HepG2 (cell line): ENCODE measurements around the gene ZNRD2. TPM values are rescaled to one million over a fixed set of nuclear protein-coding genes. Genes with fewer than 3 reads are reported as not detected.

ENCODE experiments used
- BRD4 ChIP-seq: sonication (generic); formaldehyde crosslinking; IDR thresholded peaks from 2 replicates; pipeline ENCODE4 v1.4.0; 2020; ENCODE audit warnings: missing genetic modification reagents
- CBX5 ChIP-seq: sonication (generic); formaldehyde crosslinking; IDR thresholded peaks from 2 replicates; pipeline ENCODE4 v1.4.0; 2020; ENCODE audit warnings: missing genetic modification reagents, borderline replicate concordance
- CERS6 ChIP-seq: sonication (generic); formaldehyde crosslinking; IDR thresholded peaks from 2 replicates; pipeline ENCODE4 v1.5.0; 2020; ENCODE audit warnings: missing genetic modification reagents
- HDAC1 ChIP-seq: sonication (generic); formaldehyde crosslinking; IDR thresholded peaks from 2 replicates; pipeline ENCODE4 v1.5.1; 2020; ENCODE audit warnings: mild to moderate bottlenecking, missing genetic modification reagents
- HNF1B ChIP-seq: sonication (generic); formaldehyde crosslinking; IDR thresholded peaks from 2 replicates; pipeline ENCODE4 v1.5.1; 2020; ENCODE audit warnings: mild to moderate bottlenecking, moderate library complexity, missing genetic modification reagents
- HNRNPK ChIP-seq: fragments of 200-400 bp; formaldehyde crosslinking; IDR thresholded peaks from 2 replicates; pipeline ENCODE4 v1.6.1; 2018; ENCODE audit warnings: low read length, low read depth, moderate library complexity, mild to moderate bottlenecking; ENCODE audit not compliant: poor library complexity, severe bottlenecking
- IKZF5 ChIP-seq: IDR thresholded peaks from 2 replicates; pipeline ENCODE4 v1.6.1; 2018; ENCODE audit warnings: missing genetic modification reagents, mild to moderate bottlenecking, missing compliant biosample characterization
- JARID2 ChIP-seq: sonication (generic); formaldehyde crosslinking; IDR thresholded peaks from 2 replicates; pipeline ENCODE4 v1.8.1; 2023; ENCODE audit warnings: missing genetic modification reagents, inconsistent platforms; ENCODE audit not compliant: insufficient replicate concordance
- PHF20 ChIP-seq: sonication (generic); formaldehyde crosslinking; IDR thresholded peaks from 2 replicates; pipeline ENCODE4 v1.5.0; 2020; ENCODE audit warnings: mild to moderate bottlenecking, missing genetic modification reagents
- PHF21A ChIP-seq: sonication (generic); formaldehyde crosslinking; IDR thresholded peaks from 2 replicates; pipeline ENCODE4 v1.5.0; 2020; ENCODE audit warnings: mild to moderate bottlenecking, missing genetic modification reagents
- RCOR2 ChIP-seq: IDR thresholded peaks from 2 replicates; pipeline ENCODE4 v1.6.1; 2016; ENCODE audit warnings: missing biosample characterization, missing genetic modification reagents
- SMYD3 ChIP-seq: sonication (generic); formaldehyde crosslinking; IDR thresholded peaks from 2 replicates; pipeline ENCODE4 v1.8.1; 2023; ENCODE audit warnings: mild to moderate bottlenecking, missing genetic modification reagents
- TEAD2 ChIP-seq: sonication (generic); formaldehyde crosslinking; IDR thresholded peaks from 2 replicates; pipeline ENCODE4 v1.9.0; 2021; ENCODE audit warnings: missing genetic modification reagents
- ZFP90 ChIP-seq: sonication (generic); formaldehyde crosslinking; IDR thresholded peaks from 2 replicates; pipeline ENCODE4 v1.8.0; 2022; ENCODE audit warnings: missing genetic modification reagents, mild to moderate bottlenecking, inconsistent platforms, borderline replicate concordance
- ZIK1 ChIP-seq: sonication (generic); formaldehyde crosslinking; IDR thresholded peaks from 2 replicates; pipeline ENCODE4 v1.5.0; 2020; ENCODE audit warnings: mild to moderate bottlenecking, low read depth, missing genetic modification reagents, borderline replicate concordance
- ZNF383 ChIP-seq: sonication (generic); formaldehyde crosslinking; IDR thresholded peaks from 2 replicates; pipeline ENCODE4 v1.4.0; 2020; ENCODE audit warnings: missing genetic modification reagents, mild to moderate bottlenecking, borderline replicate concordance
- ZNF460 ChIP-seq: sonication (generic); formaldehyde crosslinking; IDR thresholded peaks from 2 replicates; pipeline ENCODE4 v1.5.1; 2020; ENCODE audit warnings: missing genetic modification reagents, mild to moderate bottlenecking, borderline replicate concordance
- ZSCAN25 ChIP-seq: sonication (generic); formaldehyde crosslinking; IDR thresholded peaks from 2 replicates; pipeline ENCODE4 v1.8.0; 2022; ENCODE audit warnings: mild to moderate bottlenecking, missing genetic modification reagents
- polyA plus RNA-seq, 8 experiments: library from polyadenylated mRNA; depleted of rRNA in 3 of 8; stranded (reverse) in 7 of 8; unstranded in 1 of 8; fragments of >200 nt; fragmentation: Illumina TruSeq in 4 of 8; extraction: Trizol in 4 of 8; gene quantifications; 2 replicates each; pipeline versions ENCODE4 v1.2.1 to v1.2.3, GENCODE V29; 2011 to 2016; ENCODE audit warnings: low read depth in 4 of 8, missing spikeins in 1 of 8, mixed read lengths in 1 of 8; ENCODE audit not compliant: insufficient read depth in 1 of 8
- total RNA-seq, 5 experiments: library from RNA; depleted of rRNA; stranded (reverse); fragments of >200 nt; fragmentation: Illumina TruSeq; extraction: Trizol; gene quantifications; 2 replicates each; pipeline ENCODE4 v1.2.3, GENCODE V29; 2016; ENCODE audit warnings: low read depth in 1 of 5
- TF ChIP-seq, protein P1 (sequence below): sonication (generic); formaldehyde crosslinking; IDR thresholded peaks from 2 replicates; pipeline ENCODE4 v1.4.0; 2020; ENCODE audit warnings: missing genetic modification reagents
- TF ChIP-seq, protein P2 (sequence below): sonication (generic); formaldehyde crosslinking; IDR thresholded peaks from 2 replicates; pipeline ENCODE4 v1.4.0; 2020; ENCODE audit warnings: missing genetic modification reagents

The ZNRD2 gene
- total and polyA plus RNA-seq, 2 of the 13 experiments (the other 11 are each of a cell fraction or from before 2014, with no cell fraction given) = 29.2 to 34.0 TPM

DNA sequence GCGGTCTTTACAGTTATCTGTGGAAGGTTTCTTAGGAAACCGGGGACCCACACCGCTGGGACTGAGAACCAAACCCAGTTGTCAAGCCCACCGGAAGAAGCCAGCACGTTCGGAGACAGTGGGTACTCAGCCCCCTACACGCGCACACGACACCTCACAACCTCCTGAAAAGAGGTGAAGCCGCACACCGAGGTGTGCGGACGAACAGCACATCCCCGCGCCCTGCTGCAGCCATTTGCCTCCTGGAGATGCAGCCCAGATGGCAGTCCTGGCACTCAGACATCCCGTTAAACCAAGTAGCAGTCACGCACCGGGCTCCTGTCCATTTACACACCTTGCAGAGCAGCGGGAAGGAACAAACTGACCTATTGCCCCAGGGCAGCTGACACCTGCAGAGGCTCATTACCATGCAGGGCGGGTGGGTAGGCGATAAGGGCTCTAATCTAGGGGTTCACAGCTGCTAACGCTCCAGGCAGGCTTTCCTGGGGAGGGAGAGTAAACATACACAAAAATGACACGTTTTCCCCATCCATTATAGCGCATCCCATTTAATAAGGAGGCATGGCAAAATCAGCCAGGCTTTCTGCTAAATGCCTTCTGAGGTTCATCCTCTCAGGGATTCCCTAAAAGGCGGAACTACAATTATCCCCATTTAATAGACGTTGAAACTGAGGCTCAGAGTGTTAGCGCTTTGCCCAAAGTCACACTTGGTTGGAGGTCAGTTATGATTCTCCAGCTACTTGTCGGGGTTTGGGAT is 4.7 kb downstream of the ZNRD2 start (continued):
- TF ChIP-seq ZIK1 (CRISPR knock-in tag) = no peak
- 0 out of 2 replicates have a peak, but pooled peaks have one; percentile 3 for TF ChIP-seq PHF20 (CRISPR knock-in tag)
- TF ChIP-seq HNF1B (CRISPR knock-in tag) = peak; percentile 34; the same call in 1 of the 2 replicates
- TF ChIP-seq HDAC1 (CRISPR knock-in tag) = peak; percentile 24; the same call in 1 of the 2 replicates
- TF ChIP-seq SMYD3 (CRISPR knock-in tag) = no peak
- TF ChIP-seq ZNF460 (CRISPR knock-in tag) = no peak
- 0 out of 2 replicates have a peak, but pooled peaks have one; percentile 9 for TF ChIP-seq CBX5 (CRISPR knock-in tag)
- no peak for TF ChIP-seq TEAD2 (CRISPR knock-in tag)
- TF ChIP-seq, protein P1, sequence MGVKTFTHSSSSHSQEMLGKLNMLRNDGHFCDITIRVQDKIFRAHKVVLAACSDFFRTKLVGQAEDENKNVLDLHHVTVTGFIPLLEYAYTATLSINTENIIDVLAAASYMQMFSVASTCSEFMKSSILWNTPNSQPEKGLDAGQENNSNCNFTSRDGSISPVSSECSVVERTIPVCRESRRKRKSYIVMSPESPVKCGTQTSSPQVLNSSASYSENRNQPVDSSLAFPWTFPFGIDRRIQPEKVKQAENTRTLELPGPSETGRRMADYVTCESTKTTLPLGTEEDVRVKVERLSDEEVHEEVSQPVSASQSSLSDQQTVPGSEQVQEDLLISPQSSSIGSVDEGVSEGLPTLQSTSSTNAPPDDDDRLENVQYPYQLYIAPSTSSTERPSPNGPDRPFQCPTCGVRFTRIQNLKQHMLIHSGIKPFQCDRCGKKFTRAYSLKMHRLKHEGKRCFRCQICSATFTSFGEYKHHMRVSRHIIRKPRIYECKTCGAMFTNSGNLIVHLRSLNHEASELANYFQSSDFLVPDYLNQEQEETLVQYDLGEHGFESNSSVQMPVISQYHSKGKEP (CRISPR knock-in tag) = no peak
- 0 out of 2 replicates have a peak, but pooled peaks have one; percentile 13 for TF ChIP-seq BRD4 (CRISPR knock-in tag)
- TF ChIP-seq, protein P2, sequence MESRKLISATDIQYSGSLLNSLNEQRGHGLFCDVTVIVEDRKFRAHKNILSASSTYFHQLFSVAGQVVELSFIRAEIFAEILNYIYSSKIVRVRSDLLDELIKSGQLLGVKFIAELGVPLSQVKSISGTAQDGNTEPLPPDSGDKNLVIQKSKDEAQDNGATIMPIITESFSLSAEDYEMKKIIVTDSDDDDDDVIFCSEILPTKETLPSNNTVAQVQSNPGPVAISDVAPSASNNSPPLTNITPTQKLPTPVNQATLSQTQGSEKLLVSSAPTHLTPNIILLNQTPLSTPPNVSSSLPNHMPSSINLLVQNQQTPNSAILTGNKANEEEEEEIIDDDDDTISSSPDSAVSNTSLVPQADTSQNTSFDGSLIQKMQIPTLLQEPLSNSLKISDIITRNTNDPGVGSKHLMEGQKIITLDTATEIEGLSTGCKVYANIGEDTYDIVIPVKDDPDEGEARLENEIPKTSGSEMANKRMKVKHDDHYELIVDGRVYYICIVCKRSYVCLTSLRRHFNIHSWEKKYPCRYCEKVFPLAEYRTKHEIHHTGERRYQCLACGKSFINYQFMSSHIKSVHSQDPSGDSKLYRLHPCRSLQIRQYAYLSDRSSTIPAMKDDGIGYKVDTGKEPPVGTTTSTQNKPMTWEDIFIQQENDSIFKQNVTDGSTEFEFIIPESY = peak; percentile 17; the same call in 1 of the 2 replicates
- 0 out of 2 replicates have a peak, but pooled peaks have one; percentile 16 for TF ChIP-seq IKZF5
- TF ChIP-seq ZFP90 = 0 out of 2 replicates have a peak, but pooled peaks have one; percentile 23
- TF ChIP-seq ZSCAN25 (CRISPR knock-in tag) = peak; percentile 6; the same call in 1 of the 2 replicates
- TF ChIP-seq JARID2 (CRISPR knock-in tag) = no peak
- TF ChIP-seq CERS6 = no peak
- no peak for TF ChIP-seq HNRNPK
- TF ChIP-seq ZNF383 (CRISPR knock-in tag) = no peak
- TF ChIP-seq RCOR2 (CRISPR knock-in tag) = peak; percentile 60; the same call in 1 of the 2 replicates
- 0 out of 2 replicates have a peak, but pooled peaks have one; percentile 10 for TF ChIP-seq PHF21A
